H7 (cell line): ENCODE results near the gene TBX2. TPM values are rescaled to one million over a fixed set of nuclear protein-coding genes. Genes with fewer than 3 reads are reported as not detected.
A peak's percentile ranks its signal among the peaks of the same experiment; 100 is the strongest.

Experiments used
- DNase-seq: peaks from one replicate; pipeline ENCODE4 v3.0.0; 2012
- H3K27me3 ChIP-seq: 2 replicates; pipeline ENCODE4 v1.6.0; 2011; ENCODE audit warnings: mild to moderate bottlenecking, low read length; ENCODE audit not compliant: control insufficient read depth, insufficient read depth
- H3K36me3 ChIP-seq: replicated peaks from 2 replicates; pipeline ENCODE4 v1.5.1; 2011; ENCODE audit warnings: low read length; ENCODE audit not compliant: control insufficient read depth, insufficient read depth
- H3K4me3 ChIP-seq: 2 replicates; pipeline ENCODE4 v1.5.1; 2011; ENCODE audit warnings: low read depth, mild to moderate bottlenecking, control low read depth, low read length, moderate library complexity; ENCODE audit not compliant: insufficient read depth
- total RNA-seq: library from RNA; depleted of rRNA; stranded (reverse); fragments of >200 nt; shearing (Covaris generic); gene quantifications from 2 replicates; pipeline ENCODE4 v1.2.3, GENCODE V29; 2014

TBX2 gene
- total RNA-seq, 1 experiment from 2014 or later, result not detected

DNA sequence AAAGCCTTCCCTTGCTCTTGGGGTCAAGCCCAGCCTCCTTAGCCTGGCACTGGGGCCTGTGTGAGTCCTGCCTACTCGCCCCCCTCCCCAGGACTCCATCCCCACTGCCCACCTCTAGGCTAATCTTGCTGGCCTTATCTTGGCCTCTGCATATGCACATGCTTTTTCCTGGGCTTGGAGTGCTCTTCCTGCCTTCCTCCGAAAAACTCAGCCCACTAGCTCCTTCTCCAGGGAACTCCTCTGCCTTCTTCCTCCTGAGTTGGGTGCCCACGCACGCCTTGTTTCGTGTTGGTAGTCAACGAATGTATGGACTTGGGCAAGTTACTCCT is 16.5 kb downstream of the TBX2 start:
- Histone ChIP-seq H3K36me3 (no peaks in the 10 kb centered on the region), H3K27me3 (peaks cover 50% of the 10 kb centered on the region), H3K4me3 (no peak overlapping the region)
- peak; percentile 38 for DNase-seq

DNA sequence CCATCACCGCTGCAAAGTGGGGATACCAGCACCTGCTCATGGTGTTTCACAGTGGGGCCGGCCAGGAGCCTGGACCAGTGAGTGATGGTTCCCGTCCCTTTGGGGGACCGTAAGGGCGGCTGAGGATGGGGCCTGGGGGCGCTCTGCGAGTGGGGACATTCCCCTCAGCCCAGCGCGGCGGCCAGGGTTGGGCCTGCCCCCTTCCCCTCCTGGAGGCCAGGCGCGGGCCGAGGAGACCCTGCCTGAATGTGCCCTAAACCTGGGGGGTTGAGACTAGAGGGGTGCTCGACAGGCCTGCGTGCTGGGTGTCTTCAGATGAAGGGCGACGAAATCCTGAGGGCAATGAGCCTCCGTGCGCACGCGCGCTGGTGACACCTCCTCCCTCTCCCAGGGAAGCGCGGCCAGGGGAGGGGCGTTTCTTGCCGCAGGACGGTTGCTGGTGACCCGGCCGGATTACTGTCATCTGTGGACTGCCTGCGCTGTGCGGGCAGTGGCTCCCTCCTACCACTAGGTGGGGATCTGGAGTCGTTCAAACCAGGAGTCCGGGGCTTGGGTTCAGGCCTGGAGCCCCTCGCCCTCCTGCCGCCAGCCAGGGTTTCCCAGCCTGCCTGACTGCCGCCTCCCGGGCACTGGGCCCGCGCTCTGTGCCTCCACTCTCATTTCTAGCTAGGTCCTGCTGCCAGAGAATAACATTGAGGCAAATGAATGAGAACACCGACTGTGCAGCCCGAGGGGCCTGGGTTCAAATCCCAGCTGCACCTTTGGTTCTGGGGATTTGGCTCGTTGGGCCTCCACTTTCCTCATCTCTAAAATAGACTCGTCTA is 17.1 kb downstream of the TBX2 start:
- Histone ChIP-seq H3K27me3 (peaks cover 44% of the 10 kb centered on the region), H3K36me3 (no peaks in the 10 kb centered on the region), H3K4me3 (peak overlapping the region; percentile 37)
- DNase-seq, result peak; percentile 97

DNA sequence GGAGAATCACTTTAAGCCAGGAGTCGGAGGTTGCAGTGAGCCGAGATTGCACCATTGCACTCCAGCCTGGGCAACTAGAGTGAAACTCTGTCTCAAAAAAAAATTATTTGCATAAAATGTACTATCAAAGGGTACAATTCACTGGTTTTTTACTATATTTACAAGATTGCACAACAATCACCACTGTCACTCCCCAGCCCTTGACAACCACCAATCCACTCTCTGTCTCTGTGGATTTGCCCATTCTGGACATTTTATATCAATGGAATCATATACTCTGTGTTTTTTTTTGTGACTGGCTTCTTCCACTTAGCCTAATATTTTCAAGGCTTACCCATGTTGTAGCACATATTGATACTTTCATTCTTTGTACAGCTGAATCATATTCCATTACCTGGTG is 18.8 kb downstream of the TBX2 start:
- H3K36me3 ChIP-seq, result no peaks in the 10 kb centered on the region
- no peak overlapping the region for H3K4me3 ChIP-seq
- DNase-seq, result no peak
- H3K27me3 ChIP-seq, result peaks cover 27% of the 10 kb centered on the region

DNA sequence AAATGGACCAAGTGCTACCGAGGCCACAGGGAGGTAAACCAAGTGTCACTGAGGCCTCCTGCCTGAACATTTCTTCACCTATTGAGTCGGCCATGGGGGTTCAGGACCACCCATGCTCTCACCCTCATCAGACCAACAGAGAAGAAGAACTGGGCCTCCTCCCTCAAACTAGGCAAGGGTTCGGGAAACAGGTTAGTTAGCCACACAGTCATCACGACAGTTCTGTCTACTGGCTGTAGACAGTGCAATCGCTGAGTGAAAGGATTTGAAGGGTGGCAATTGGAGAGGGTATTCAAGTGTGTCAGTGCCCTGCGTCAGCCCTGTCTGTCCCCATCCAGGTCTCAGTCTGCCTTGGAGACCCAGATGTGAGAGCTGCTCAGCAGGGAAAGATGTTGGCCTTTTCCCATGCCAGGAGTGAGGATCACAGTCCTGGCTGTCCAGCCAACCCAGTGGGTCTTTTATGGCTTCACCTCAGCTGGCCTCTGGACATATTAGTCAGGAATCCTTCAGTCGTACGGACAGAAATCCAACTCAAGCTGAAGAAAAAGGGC is 19.9 kb downstream of the TBX2 start:
- Histone ChIP-seq H3K36me3 (no peaks in the 10 kb centered on the region), H3K27me3 (peaks cover 17% of the 10 kb centered on the region), H3K4me3 (no peak overlapping the region)
- DNase-seq, result no peak

DNA sequence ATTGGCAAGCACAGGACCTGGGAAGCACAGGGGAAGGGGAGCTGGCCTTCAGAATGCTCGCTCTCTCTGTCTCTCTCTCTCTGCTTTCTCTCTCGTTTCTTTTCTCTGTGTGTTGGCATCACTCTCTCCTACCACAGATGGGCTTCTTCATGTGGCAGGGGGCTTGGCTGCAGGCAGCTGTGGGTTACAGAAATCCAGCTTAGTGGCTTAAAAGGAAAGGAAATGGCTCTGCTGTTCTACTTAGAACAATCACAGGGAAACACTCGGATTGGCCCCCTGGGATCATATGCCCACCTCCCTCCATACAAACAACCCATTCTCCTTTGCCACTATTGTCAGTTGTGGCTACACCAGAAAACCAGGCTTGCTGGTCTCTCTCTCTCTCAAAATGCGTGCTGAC is 20.4 kb downstream of the TBX2 start:
- H3K27me3 ChIP-seq, result peaks cover 16% of the 10 kb centered on the region
- H3K36me3 ChIP-seq, result no peaks in the 10 kb centered on the region
- no peak for DNase-seq
- H3K4me3 ChIP-seq, result no peak overlapping the region

DNA sequence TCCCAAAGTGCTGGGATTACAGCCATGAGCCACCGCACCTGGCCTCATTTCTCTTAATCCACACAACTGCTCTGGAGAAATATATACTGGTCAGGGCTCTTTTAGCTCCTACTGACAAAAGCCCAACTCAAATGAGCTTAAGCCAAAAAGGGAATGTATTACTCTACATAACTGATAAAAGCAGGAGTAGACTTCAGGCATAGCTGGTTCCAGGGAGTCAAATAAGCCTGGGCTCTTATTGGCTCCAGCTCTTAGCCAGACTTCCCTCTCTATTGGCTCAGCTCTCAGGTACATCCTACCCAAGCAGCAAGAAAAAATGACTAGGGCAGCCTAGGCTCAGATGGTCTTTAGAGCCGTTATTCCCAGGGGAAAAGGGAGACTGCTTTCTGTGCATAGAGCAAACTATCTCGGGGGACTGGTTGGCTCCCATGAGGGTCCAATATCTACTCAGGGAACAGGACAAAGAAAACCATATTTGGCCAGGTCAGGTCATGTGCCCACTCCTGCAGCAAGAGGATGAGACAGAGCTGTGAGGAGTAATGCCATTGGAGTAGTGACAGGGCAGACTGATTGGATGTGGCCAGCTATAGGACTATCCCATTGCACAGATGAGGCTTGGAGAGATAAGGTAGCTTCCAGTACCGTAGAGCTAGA is 21.2 kb downstream of the TBX2 start:
- no peak for DNase-seq
- peaks cover 10% of the 10 kb centered on the region for H3K27me3 ChIP-seq
- H3K36me3 ChIP-seq, result no peaks in the 10 kb centered on the region
- no peak overlapping the region for H3K4me3 ChIP-seq

DNA sequence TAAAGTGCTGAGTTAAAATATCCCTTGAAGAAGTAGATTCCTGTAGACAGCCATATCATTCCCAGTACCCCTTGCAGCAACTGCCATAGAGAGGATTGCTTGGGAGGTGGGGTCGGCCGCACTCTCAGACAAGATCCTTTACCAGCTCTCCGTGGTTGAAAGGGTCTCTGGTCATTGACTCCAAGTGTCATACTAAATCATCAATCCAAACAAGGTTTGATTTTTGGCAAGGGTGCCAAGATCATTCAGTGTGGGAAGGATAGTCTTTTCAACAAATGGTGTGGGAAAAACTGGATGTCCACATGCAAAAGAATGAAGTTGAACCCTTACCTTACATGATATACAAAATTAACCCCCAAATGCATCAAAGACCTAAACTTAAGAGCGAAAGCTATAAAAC is 21.8 kb downstream of the TBX2 start:
- Histone ChIP-seq H3K36me3 (no peaks in the 10 kb centered on the region), H3K4me3 (no peak overlapping the region), H3K27me3 (peaks cover 5% of the 10 kb centered on the region)
- DNase-seq, result no peak

DNA sequence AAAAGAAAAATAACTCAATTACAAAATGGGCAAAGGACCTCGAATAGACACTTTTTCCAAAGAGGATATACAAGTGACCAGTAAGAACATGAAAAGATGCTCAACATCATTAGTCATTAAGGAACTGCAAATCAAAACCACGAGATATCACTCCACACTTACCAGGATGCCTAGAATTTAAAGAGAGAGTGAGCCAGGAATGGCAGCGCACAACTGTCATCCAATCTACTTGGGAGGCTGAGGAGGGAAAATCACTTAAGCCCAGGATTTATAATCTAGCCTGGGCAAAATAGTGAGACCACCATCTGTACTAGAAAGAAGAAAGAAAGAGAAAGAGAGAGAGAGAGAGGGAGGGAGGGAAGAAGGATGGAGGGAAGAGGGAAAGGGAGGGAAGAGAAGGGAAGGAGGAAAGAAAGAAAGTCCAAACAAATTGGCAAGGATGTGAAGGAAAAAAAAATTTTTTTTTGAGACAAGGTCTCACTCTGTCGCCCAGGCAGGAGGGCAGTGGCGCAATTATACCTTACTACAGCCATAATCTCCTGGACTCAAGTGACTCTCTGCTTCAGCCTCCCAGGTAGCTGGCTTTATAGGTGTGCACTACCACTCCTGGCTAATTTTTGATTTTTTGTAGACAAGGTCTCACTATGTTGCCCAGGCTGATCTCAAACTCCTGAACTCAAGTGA is 22.6 kb downstream of the TBX2 start:
- no peaks in the 10 kb centered on the region for H3K36me3 ChIP-seq
- DNase-seq, result no peak
- H3K27me3 ChIP-seq, result peaks cover under 1% of the 10 kb centered on the region
- H3K4me3 ChIP-seq, result no peak overlapping the region

DNA sequence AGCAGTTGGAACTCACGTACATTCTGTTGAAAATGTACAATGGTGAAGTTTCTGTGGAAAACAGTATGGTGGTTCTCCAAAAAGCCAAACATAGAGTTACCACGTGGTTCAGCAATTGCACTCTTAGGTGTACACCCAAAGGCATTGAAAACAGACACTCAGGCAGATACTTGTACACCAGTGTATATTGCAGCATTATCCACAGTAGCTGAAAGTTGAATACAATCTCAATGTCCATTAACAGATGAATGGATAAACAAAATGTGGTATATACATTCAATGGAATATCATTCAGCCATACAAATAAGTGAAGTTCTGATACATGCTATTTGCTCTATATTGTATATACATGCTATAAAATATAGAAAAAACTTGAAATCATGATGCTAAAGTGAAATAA is 23.2 kb downstream of the TBX2 start:
- H3K27me3 ChIP-seq, result no peaks in the 10 kb centered on the region
- H3K36me3 ChIP-seq, result no peaks in the 10 kb centered on the region
- H3K4me3 ChIP-seq, result no peak overlapping the region
- DNase-seq, result no peak

DNA sequence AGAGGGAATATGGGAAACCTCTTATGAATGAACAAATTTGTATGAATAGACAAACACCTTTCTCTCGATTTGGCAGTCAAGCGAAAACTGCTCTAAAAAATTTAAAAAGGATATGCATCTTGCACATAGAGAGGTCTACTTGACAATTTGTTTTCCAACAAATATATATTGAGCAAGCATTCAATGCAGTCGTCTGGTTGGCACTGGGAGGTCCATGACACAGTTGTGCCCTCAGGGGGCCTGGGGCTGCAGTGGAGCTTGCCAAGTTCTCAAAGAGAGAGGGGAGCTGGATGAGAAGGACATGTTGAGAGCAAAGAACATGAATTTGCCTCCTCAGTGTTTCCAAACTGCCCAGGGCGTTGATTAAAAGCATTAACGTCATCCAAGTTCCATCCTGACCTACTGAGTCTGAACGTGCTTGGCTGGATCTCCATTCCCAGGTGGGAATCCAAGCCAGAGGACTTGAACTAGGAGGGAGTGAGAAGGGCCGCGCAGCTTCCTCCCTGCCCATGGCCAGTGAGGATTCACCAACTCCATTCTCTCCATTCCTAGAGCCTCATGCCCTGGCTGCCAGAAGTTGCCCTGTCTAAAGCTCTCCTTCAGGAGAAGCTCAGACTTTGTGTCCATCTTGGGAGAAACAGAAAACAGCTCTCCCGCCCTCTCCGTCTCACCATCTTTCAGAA is 24.5 kb downstream of the TBX2 start:
- no peak overlapping the region for H3K4me3 ChIP-seq
- DNase-seq, result no peak
- no peaks in the 10 kb centered on the region for H3K27me3 ChIP-seq
- H3K36me3 ChIP-seq, result no peaks in the 10 kb centered on the region

DNA sequence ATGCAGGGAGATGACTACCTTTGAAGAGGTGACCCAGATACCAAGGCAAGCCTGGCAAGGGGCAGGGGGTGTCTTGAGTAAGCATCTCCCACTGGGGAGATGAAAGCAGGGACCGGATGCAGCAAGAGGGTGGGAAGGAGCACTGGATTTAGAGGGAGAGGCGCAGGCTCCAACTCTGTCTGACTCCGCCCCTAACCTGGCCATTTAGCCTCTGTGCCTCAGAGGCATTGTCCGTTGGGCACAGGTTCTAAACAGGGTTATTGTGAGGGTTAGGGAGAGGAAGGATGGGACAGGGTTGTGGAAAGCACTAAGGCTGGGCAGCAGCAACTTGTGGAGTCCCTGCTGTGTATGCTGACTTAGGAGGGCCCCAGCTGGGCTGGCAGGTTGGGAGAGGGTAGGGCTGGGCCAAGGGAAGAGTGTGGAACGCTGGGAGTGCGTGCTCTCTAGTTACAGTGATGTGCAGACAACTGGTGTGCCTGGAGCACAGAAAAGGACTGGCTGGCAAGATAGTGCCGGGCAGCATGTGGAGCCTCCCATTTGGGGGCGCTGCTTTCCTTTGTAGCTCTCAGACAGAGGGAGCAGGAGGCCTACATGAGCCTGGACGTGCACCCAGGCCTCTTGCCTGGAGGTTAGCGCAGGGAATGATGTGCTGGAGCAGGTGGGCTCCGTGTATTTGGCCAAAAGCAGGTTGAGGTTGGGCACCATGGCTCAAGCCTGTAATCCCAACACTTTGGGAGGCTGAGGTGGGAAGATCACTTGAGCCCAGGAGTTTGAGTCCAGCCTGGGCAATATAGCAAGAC is 26.2 kb downstream of the TBX2 start:
- peak; percentile 51 for DNase-seq
- Histone ChIP-seq H3K4me3 (no peak overlapping the region), H3K36me3 (no peaks in the 10 kb centered on the region), H3K27me3 (no peaks in the 10 kb centered on the region)

DNA sequence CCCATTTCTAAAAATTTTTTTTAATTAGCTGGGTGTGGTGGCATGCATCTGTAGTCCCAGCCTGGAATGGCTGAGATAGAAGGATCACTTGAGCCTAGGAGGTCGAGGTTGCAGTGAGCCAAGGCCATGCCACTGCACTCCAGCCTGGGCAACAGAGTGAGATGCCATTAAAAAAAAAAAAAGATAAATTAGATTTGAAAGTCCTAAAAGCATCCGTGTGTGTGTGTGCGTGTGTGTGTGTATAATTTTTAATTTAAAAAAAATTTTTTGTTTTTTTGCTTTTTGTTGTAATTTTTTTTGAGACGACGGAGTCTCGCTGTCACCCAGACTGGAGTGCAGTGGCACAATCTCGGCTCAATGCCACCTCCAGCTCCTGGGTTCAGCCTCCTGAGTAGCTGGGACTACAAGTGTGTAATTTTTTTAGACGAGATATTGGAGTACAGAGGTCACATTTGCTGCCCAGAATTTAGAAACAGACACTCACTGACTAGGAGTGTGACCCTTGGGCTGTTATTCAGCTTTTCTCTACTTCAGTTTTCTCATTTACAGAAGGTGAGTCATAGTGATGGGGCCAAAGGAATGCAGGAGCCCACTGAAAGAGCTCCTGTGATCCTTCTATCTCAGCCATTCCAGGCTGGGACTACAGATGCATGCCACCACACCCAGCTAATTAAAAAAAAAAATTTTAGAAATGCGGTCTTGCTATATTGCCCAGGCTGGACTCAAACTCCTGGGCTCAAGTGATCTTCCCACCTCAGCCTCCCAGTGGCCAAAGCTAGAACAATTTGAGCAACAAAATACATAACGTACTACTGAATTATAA is 27.1 kb downstream of the TBX2 start:
- DNase-seq, result no peak
- Histone ChIP-seq H3K36me3 (no peaks in the 10 kb centered on the region), H3K27me3 (no peaks in the 10 kb centered on the region), H3K4me3 (no peak overlapping the region)

DNA sequence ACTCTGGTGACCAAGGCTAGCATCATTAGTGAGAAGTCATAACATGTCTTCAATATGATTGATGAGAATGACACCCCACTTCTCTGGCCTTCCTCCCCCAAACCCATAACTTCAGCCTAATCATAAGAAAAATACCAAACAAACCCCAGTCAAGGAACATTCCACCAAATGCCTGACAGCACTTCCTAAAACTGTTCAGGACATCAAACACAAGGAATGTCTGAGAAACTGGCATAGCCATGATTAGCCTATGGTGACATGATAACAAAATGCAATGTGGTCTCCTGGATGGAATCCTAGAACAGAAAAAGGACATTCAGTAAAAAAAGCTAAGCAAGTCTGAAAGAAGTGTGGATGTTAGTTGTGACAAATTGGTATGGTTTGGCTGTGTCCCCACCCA is 27.9 kb downstream of the TBX2 start:
- DNase-seq, result no peak
- Histone ChIP-seq H3K36me3 (no peaks in the 10 kb centered on the region), H3K4me3 (no peak overlapping the region), H3K27me3 (no peaks in the 10 kb centered on the region)
